Measurements from ENCODE around the gene NKAIN2. TPM values are rescaled to one million over a fixed set of nuclear protein-coding genes. Genes with fewer than 3 reads are reported as not detected.

NKAIN2 gene
- total RNA-seq, 1 donor from 2014 or later: not detected

- TF ChIP-seq CTCF (IDR thresholded peaks at IDR 0.05; ENCODE audit: insufficient read depth, low read length, poor library complexity, severe bottlenecking): no peak
- Histone ChIP-seq H3K36me3 (ENCODE audit: control insufficient read depth, insufficient read depth, low read length) (no peaks in the 10 kb centered on the region), H3K4me3 (ENCODE audit: low read depth, low read length) (no peak overlapping the region), H3K27me3 (ENCODE audit: control insufficient read depth, insufficient read depth, low read length) (no peaks in the 10 kb centered on the region)
- DNase-seq (ENCODE audit: low read depth): no peak
These were observed 44.7 kb downstream of the NKAIN2 start for GRCh38 chr6:123848347-123848746.

GRCh38 chr6:123849406-123849805 is 45.7 kb downstream of the NKAIN2 start:
- TF ChIP-seq CTCF (IDR thresholded peaks at IDR 0.05; ENCODE audit: insufficient read depth, low read length, poor library complexity, severe bottlenecking): no peak
- Histone ChIP-seq H3K27me3 (ENCODE audit: control insufficient read depth, insufficient read depth, low read length) (no peaks in the 10 kb centered on the region), H3K4me3 (ENCODE audit: low read depth, low read length) (no peak overlapping the region), H3K36me3 (ENCODE audit: control insufficient read depth, insufficient read depth, low read length) (no peaks in the 10 kb centered on the region)
- no peak for DNase-seq (ENCODE audit: low read depth)

DNA sequence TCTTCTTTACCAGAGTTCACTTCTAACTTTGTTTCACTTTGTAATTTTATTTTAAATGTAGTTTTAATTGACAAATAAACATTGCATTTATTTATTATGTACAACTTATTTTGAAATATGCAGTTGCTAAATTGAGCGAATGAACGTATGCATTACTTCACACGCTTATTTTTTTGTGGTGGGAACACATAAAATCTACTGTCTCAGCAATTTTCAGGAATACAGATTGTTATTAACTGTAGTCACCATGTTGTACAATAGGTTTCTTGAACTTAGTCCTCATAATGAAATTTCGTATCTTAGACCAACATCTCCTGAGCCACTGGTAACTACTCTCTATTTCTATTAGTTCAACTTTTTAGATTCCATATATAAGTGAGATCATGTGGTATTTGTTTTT is 46.9 kb downstream of the NKAIN2 start:
- no peak for TF ChIP-seq CTCF (IDR thresholded peaks at IDR 0.05; ENCODE audit: insufficient read depth, low read length, poor library complexity, severe bottlenecking)
- Histone ChIP-seq H3K36me3 (ENCODE audit: control insufficient read depth, insufficient read depth, low read length) (no peaks in the 10 kb centered on the region), H3K27me3 (ENCODE audit: control insufficient read depth, insufficient read depth, low read length) (no peaks in the 10 kb centered on the region), H3K4me3 (ENCODE audit: low read depth, low read length) (no peak overlapping the region)
- DNase-seq (ENCODE audit: low read depth): no peak

DNA sequence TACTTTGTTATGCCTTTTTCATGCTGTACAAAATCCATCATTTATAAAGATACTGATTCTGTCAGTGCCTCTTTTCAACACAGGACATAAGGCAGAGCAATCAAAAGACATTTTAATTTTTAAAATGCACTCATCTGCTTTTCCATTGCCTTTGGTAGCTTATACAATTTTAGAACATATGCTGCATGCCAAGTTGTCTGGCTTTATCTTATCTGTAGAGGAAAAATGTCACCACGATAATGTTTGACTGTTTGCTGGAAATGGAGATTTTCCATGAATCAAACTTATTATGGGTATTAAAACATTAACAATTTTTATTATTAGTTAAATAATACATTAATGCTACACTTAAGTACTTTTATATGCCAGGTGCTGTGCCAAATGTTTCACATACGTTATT is 50.5 kb downstream of the NKAIN2 start:
- Histone ChIP-seq H3K36me3 (ENCODE audit: control insufficient read depth, insufficient read depth, low read length) (no peaks in the 10 kb centered on the region), H3K27me3 (ENCODE audit: control insufficient read depth, insufficient read depth, low read length) (no peaks in the 10 kb centered on the region), H3K4me3 (ENCODE audit: low read depth, low read length) (no peak overlapping the region)
- TF ChIP-seq CTCF (IDR thresholded peaks at IDR 0.05; ENCODE audit: insufficient read depth, low read length, poor library complexity, severe bottlenecking): no peak
- no peak for DNase-seq (ENCODE audit: low read depth)

DNA sequence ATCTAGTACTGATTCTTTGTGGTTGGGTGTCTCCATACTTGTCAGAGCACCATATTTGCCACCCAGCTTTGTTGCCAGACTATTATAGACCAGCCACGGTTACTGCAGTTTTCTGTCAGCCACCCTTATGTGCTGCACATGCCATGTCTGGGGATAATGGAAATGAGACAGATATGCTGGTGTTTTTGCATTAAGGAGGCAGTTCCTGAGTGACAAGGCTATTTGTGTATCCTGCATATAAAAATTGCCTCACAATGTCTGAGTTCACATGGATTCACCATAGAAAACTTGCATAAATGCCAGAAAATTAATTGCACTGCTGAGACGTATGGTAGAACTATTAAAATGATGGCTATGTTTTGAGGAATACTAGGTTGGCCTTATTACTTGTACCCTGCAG is 51.8 kb downstream of the NKAIN2 start:
- DNase-seq (ENCODE audit: low read depth): no peak
- Histone ChIP-seq H3K27me3 (ENCODE audit: control insufficient read depth, insufficient read depth, low read length) (no peaks in the 10 kb centered on the region), H3K36me3 (ENCODE audit: control insufficient read depth, insufficient read depth, low read length) (no peaks in the 10 kb centered on the region), H3K4me3 (ENCODE audit: low read depth, low read length) (no peak overlapping the region)
- TF ChIP-seq CTCF (IDR thresholded peaks at IDR 0.05; ENCODE audit: insufficient read depth, low read length, poor library complexity, severe bottlenecking): no peak

- no peak for DNase-seq (ENCODE audit: low read depth)
These were observed 55.6 kb downstream of the NKAIN2 start for GRCh38 chr6:123859291-123859690.

More at GRCh38 chr6:123859291-123859690, 55.6 kb downstream of the NKAIN2 start:
- Histone ChIP-seq H3K4me3 (ENCODE audit: low read depth, low read length) (no peak overlapping the region), H3K27me3 (ENCODE audit: control insufficient read depth, insufficient read depth, low read length) (no peaks in the 10 kb centered on the region), H3K36me3 (ENCODE audit: control insufficient read depth, insufficient read depth, low read length) (no peaks in the 10 kb centered on the region)
- TF ChIP-seq CTCF (IDR thresholded peaks at IDR 0.05; ENCODE audit: insufficient read depth, low read length, poor library complexity, severe bottlenecking): no peak

Data from kidney epithelial cell (primary cell).